CD4-positive, alpha-beta T cell (primary cell): ENCODE measurements around the gene XIAP. TPM values are rescaled to one million over a fixed set of nuclear protein-coding genes. Genes with fewer than 3 reads are reported as not detected.

ENCODE experiments used
- ATAC-seq: fragments of 200-7000 bp; cut with Tn5 transposase; one replicate; pipeline ENCODE4 v1.10.0; 2022; ENCODE audit warnings: mild to moderate bottlenecking; ENCODE audit not compliant: poor library complexity
- CTCF ChIA-PET: fragments of 350-600 bp; sonication (Branson Sonifier 250); formaldehyde crosslinking; loops from one replicate; lab custom pipeline; 2021; ENCODE audit warnings: antibody characterized with exemption, inconsistent platforms; lab: Charles Lee
- POLR2A ChIA-PET: fragments of 350-600 bp; sonication (Branson Sonifier 250); formaldehyde crosslinking; loops from one replicate; lab custom pipeline; 2021; ENCODE audit warnings: antibody characterized with exemption, inconsistent platforms; lab: Charles Lee
- DNase-seq, 14 experiments: peaks; one replicate each; pipeline ENCODE4 v3.0.0-alpha.2; 2013 to 2020; ENCODE audit warnings: mixed read lengths in 2 of 14
- H3K27ac ChIP-seq, 2 donors: one replicate each; pipeline versions ENCODE4 v1.5.1 to v1.7.0; 2013; ENCODE audit warnings: low read length in 2 of 2, low read depth in 1 of 2, mild to moderate bottlenecking in 1 of 2
- H3K27me3 ChIP-seq, 2 experiments: 1 replicate in 1 of 2; 2 replicates in 1 of 2; pipeline versions ENCODE4 v1.6.1 to v1.7.0; 2013; ENCODE audit warnings: low read length in 2 of 2, control low read depth in 1 of 2, mild to moderate bottlenecking in 1 of 2, moderate library complexity in 1 of 2; ENCODE audit not compliant: insufficient read depth in 2 of 2, control insufficient read depth in 1 of 2
- H3K36me3 ChIP-seq: one replicate; pipeline ENCODE4 v1.6.1; 2013; ENCODE audit warnings: low read length, control low read depth; ENCODE audit not compliant: insufficient read depth
- H3K4me1 ChIP-seq: one replicate; pipeline ENCODE4 v1.6.1; 2013; ENCODE audit warnings: low read length, control low read depth; ENCODE audit not compliant: insufficient read depth
- H3K4me3 ChIP-seq: one replicate; pipeline ENCODE4 v1.5.1; 2013; ENCODE audit warnings: mild to moderate bottlenecking, low read length, moderate library complexity
- H3K9me3 ChIP-seq, 2 experiments: 1 replicate in 1 of 2; 2 replicates in 1 of 2; pipeline versions ENCODE4 v1.6.1 to v1.7.0; 2013; ENCODE audit warnings: low read length in 2 of 2, mild to moderate bottlenecking in 2 of 2, control low read depth in 1 of 2, moderate library complexity in 1 of 2; ENCODE audit not compliant: control insufficient read depth in 1 of 2, insufficient read depth in 1 of 2
- H3K27ac Mint-ChIP-seq: one replicate; pipeline ENCODE4 v1.8.0; 2020; ENCODE audit warnings: mixed read lengths
- H3K27me3 Mint-ChIP-seq: one replicate; pipeline ENCODE4 v1.8.0; 2021; ENCODE audit warnings: mixed read lengths
- H3K36me3 Mint-ChIP-seq: one replicate; pipeline ENCODE4 v1.8.0; 2021; ENCODE audit warnings: low read depth, mixed read lengths
- H3K4me1 Mint-ChIP-seq: one replicate; pipeline ENCODE4 v1.8.0; 2021; ENCODE audit warnings: low read depth, mixed read lengths
- H3K4me3 Mint-ChIP-seq: one replicate; pipeline ENCODE4 v1.8.0; 2020; ENCODE audit warnings: mild to moderate bottlenecking, mixed read lengths
- H3K9me3 Mint-ChIP-seq: one replicate; pipeline ENCODE4 v1.8.0; 2020; ENCODE audit warnings: mixed read lengths
- intact Hi-C, 2 experiments: fragments of 100-400 bp; cut with DNase I in 1 of 2; cut with micrococcal nuclease in 1 of 2; formaldehyde crosslinking; loops; one replicate each; pipeline versions ENCODE4 v1.15.1 to v1.9.0; 2023 to 2025; cut with DNase I, micrococcal nuclease
- total RNA-seq, 174 experiments: library from RNA in 2 of 174; stranded (reverse) in 2 of 174; gene quantifications; one replicate each; pipeline ENCODE4 v1.2.3 and lab custom pipeline; 2021 to 2026
- TF ChIP-seq, protein P1 (sequence below): fragments of 200-600 bp; IDR thresholded peaks from one replicate; pipeline ENCODE4 v1.8.0; 2022; ENCODE audit warnings: antibody characterized with exemption, mild to moderate bottlenecking

XIAP gene
- total RNA-seq, 2 experiments from 2014 or later: 20.9 to 26.0 TPM

- no peaks in the 10 kb centered on the region for H3K36me3 ChIP-seq
- TF ChIP-seq, protein P1, sequence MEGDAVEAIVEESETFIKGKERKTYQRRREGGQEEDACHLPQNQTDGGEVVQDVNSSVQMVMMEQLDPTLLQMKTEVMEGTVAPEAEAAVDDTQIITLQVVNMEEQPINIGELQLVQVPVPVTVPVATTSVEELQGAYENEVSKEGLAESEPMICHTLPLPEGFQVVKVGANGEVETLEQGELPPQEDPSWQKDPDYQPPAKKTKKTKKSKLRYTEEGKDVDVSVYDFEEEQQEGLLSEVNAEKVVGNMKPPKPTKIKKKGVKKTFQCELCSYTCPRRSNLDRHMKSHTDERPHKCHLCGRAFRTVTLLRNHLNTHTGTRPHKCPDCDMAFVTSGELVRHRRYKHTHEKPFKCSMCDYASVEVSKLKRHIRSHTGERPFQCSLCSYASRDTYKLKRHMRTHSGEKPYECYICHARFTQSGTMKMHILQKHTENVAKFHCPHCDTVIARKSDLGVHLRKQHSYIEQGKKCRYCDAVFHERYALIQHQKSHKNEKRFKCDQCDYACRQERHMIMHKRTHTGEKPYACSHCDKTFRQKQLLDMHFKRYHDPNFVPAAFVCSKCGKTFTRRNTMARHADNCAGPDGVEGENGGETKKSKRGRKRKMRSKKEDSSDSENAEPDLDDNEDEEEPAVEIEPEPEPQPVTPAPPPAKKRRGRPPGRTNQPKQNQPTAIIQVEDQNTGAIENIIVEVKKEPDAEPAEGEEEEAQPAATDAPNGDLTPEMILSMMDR: no peak
- Mint-ChIP-seq H3K27me3 (no peaks in the 10 kb centered on the region), H3K9me3 (no peaks in the 10 kb centered on the region), H3K4me1 (peaks cover 27% of the 10 kb centered on the region), H3K36me3 (peaks cover 5% of the 10 kb centered on the region), H3K4me3 (no peak overlapping the region), H3K27ac (no peak overlapping the region)
- no peaks in the 10 kb centered on the region for H3K27me3 ChIP-seq
- H3K4me3 ChIP-seq: no peak overlapping the region
- no peak for DNase-seq
- ChIA-PET POLR2A (no interaction called here), CTCF (no interaction called here)
- intact Hi-C loops: no loop called here
- H3K9me3 ChIP-seq: no peaks in the 10 kb centered on the region
- no peak for ATAC-seq
- H3K27ac ChIP-seq: no peak overlapping the region
- peaks cover 16% of the 10 kb centered on the region for H3K4me1 ChIP-seq
Measured at GRCh38 chrX:123876177-123876576, 16.3 kb downstream of the XIAP start.

DNA sequence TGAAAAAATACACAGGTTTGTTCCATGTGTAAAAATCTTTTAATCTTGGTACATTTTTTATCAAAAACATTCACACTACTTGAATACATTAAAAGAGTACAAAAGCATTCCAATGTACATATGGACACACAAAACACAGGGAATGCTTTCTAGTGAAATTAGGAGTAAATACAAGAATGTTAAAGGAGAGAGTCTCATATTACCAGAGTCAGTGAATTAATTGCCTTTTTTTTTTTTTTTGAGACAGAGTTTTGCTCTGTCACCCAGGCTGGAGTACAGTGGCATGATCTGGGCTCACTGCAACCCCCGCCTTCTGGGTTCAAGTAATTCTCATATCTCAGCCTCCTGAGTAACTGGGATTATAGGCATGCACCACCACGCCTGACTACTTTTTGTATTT is 17.0 kb downstream of the XIAP start:
- intact Hi-C loops: no loop called here
- no peaks in the 10 kb centered on the region for H3K36me3 ChIP-seq
- H3K27ac Mint-ChIP-seq: no peak overlapping the region
- TF ChIP-seq, protein P1: no peak
- no peaks in the 10 kb centered on the region for H3K27me3 ChIP-seq
- H3K27ac ChIP-seq: no peak overlapping the region
- no peak overlapping the region for H3K4me3 Mint-ChIP-seq
- peaks cover 30% of the 10 kb centered on the region for H3K4me1 Mint-ChIP-seq
- no peak overlapping the region for H3K4me3 ChIP-seq
- H3K27me3 Mint-ChIP-seq: no peaks in the 10 kb centered on the region
- H3K36me3 Mint-ChIP-seq: peaks cover 8% of the 10 kb centered on the region
- DNase-seq: no peak
- no peaks in the 10 kb centered on the region for H3K9me3 Mint-ChIP-seq
- ChIA-PET POLR2A (interaction anchor here (0.9 kb wide), 1 partner anchor 16 kb away, joined by 5 read pairs; no protein-coding TSS in a partner anchor), CTCF (no interaction called here)
- ATAC-seq: no peak
- H3K9me3 ChIP-seq: no peaks in the 10 kb centered on the region
- H3K4me1 ChIP-seq: peaks cover 16% of the 10 kb centered on the region

- ChIA-PET CTCF (no interaction called here), POLR2A (no interaction called here)
- Mint-ChIP-seq H3K4me3 (peak overlapping the region; percentile 64), H3K27ac (peak overlapping the region; percentile 77), H3K4me1 (peaks cover 30% of the 10 kb centered on the region), H3K27me3 (no peaks in the 10 kb centered on the region), H3K36me3 (peaks cover 8% of the 10 kb centered on the region), H3K9me3 (no peaks in the 10 kb centered on the region)
- Histone ChIP-seq H3K4me1 (peaks cover 16% of the 10 kb centered on the region), H3K4me3 (no peak overlapping the region), H3K27ac (peak overlapping the region; percentile 7 to 44), H3K36me3 (no peaks in the 10 kb centered on the region), H3K9me3 (no peaks in the 10 kb centered on the region), H3K27me3 (no peaks in the 10 kb centered on the region)
- DNase-seq: peak in 3 of 14 experiments; percentile 35 to 69 (median 41)
- TF ChIP-seq, protein P1: no peak
- ATAC-seq: peak; percentile 37
- intact Hi-C loops: no loop called here
Measured at GRCh38 chrX:123878252-123878721, 18.4 kb downstream of the XIAP start.
